GM21526 (cell line): ENCODE results near the gene SLC2A5.
"Not testable (repeated sequence)": the region's sequence is repeated elsewhere in the genome, so short reads cannot be mapped to it uniquely, and the experiment has no call there.

Experiments
- ATAC-seq: cut with Tn5 transposase; IDR thresholded peaks from one replicate; pipeline ENCODE4 v1.9.1; 2021; ENCODE audit warnings: moderate library complexity; ENCODE audit not compliant: unreplicated experiment, low FRiP score

Gene SLC2A5

GRCh38 chr1:9038881-9039760, 30.3 kb downstream of the SLC2A5 start:
- no peak for ATAC-seq

GRCh38 chr1:9038338-9038650, 31.1 kb downstream of the SLC2A5 start:
- ATAC-seq, result no peak

- ATAC-seq, result no peak
Observed at GRCh38 chr1:9037476-9038337, 31.7 kb downstream of the SLC2A5 start.

GRCh38 chr1:9035226-9035625, 34.2 kb downstream of the SLC2A5 start:
- no peak for ATAC-seq

- ATAC-seq, result no peak
Observed at GRCh38 chr1:9033363-9033762, 36.1 kb downstream of the SLC2A5 start.

GRCh38 chr1:9031484-9032259, 37.8 kb downstream of the SLC2A5 start:
- ATAC-seq, result no peak

- ATAC-seq, result not testable (repeated sequence)
Observed at GRCh38 chr1:9031077-9031476, 38.4 kb downstream of the SLC2A5 start.

- no peak for ATAC-seq
Observed at GRCh38 chr1:9028921-9029705, 40.3 kb downstream of the SLC2A5 start.

- ATAC-seq, result no peak
Observed at GRCh38 chr1:9027307-9027706, 42.1 kb downstream of the SLC2A5 start.

GRCh38 chr1:9025449-9025848, 44.0 kb downstream of the SLC2A5 start:
- no peak for ATAC-seq

- ATAC-seq, result no peak
Observed at GRCh38 chr1:9024837-9025236, 44.6 kb downstream of the SLC2A5 start.

GRCh38 chr1:9022773-9023172, 46.7 kb downstream of the SLC2A5 start:
- ATAC-seq, result no peak

GRCh38 chr1:9022026-9022738, 47.3 kb downstream of the SLC2A5 start:
- not testable (repeated sequence) for ATAC-seq

GRCh38 chr1:9020305-9020704, 49.1 kb downstream of the SLC2A5 start:
- no peak for ATAC-seq

- ATAC-seq, result no peak
Observed at GRCh38 chr1:9019896-9020295, 49.5 kb downstream of the SLC2A5 start.

- no peak for ATAC-seq
Observed at GRCh38 chr1:9018333-9018732, 51.1 kb downstream of the SLC2A5 start.

- ATAC-seq, result no peak
Observed at GRCh38 chr1:9016455-9016854, 53.0 kb downstream of the SLC2A5 start.

- no peak for ATAC-seq
Observed at GRCh38 chr1:9014475-9015375, 54.7 kb downstream of the SLC2A5 start.

GRCh38 chr1:9013819-9014218, 55.6 kb downstream of the SLC2A5 start:
- no peak for ATAC-seq
